ENCODE results near the gene NCKAP5. TPM values are rescaled to one million over a fixed set of nuclear protein-coding genes. Genes with fewer than 3 reads are reported as not detected.

NCKAP5 gene
- total RNA-seq, result 10 to 100 TPM in 1 of 4 donors, 1 to 10 TPM in 3; 2.7 to 11.7 (median 5.6) TPM

GRCh38 chr2:133568172-133568571, at the start of gene NCKAP5:
NCKAP5 (minus strand) TSS chr2:133568463; CDS start chr2:133517526, 50,937 bp downstream.
- Histone ChIP-seq H3K4me1 (peaks cover 0 to 12% (median 3%) of the 10 kb centered on the region in 4 donors), H3K4me3 (peak within 1 kb of the TSS; percentile 4 to 35 (median 16)), H3K27me3 (no peaks in the 10 kb centered on the region), H3K27ac (peak within 1 kb of the TSS; percentile 1 to 58 (median 34)), H3K36me3 (no peaks in the 10 kb centered on the region), H3K9me3 (no peaks in the 10 kb centered on the region)
- DNase-seq (ENCODE audit: low spot score in 2 of 2), result peak in 1 of 2 donors; percentile 27
- WGBS, 2 donors, result 2 to 12% methylated on average over 11 to 12 of the region's 12 CpGs
- TF ChIP-seq EP300 (IDR thresholded peaks at IDR 0.05) (peak in 1 of 2 donors; percentile 10), CTCF (IDR thresholded peaks at IDR 0.05) (peak in 3 of 5 experiments; percentile 11 to 28 (median 17)), POLR2A (IDR thresholded peaks at IDR 0.05) (no peak)

GRCh38 chr2:133609664-133610063, 41.4 kb upstream of the NCKAP5 start:
- H3K27me3 ChIP-seq, result no peaks in the 10 kb centered on the region
- H3K9me3 ChIP-seq, result no peaks in the 10 kb centered on the region
- no peak for TF ChIP-seq CTCF (IDR thresholded peaks at IDR 0.05)
- H3K4me1 ChIP-seq, result no peaks in the 10 kb centered on the region
- H3K4me3 ChIP-seq, result no peak overlapping the region
- H3K27ac ChIP-seq, result no peak overlapping the region
- no peaks in the 10 kb centered on the region for H3K36me3 ChIP-seq
- DNase-seq (ENCODE audit: low spot score in 2 of 2), result no peak

GRCh38 chr2:133608291-133608690, 40.0 kb upstream of the NCKAP5 start:
- Histone ChIP-seq H3K4me1 (no peaks in the 10 kb centered on the region), H3K27ac (no peak overlapping the region), H3K4me3 (no peak overlapping the region), H3K9me3 (no peaks in the 10 kb centered on the region), H3K36me3 (no peaks in the 10 kb centered on the region), H3K27me3 (no peaks in the 10 kb centered on the region)
- no peak for DNase-seq (ENCODE audit: low spot score in 2 of 2)
- WGBS, 2 donors, result 95 to 100% methylated on average over 1 of the region's 1 CpG
- TF ChIP-seq CTCF (IDR thresholded peaks at IDR 0.05) (no peak), POLR2A (IDR thresholded peaks at IDR 0.05) (no peak), EP300 (IDR thresholded peaks at IDR 0.05) (no peak)

GRCh38 chr2:133607679-133608078, 39.4 kb upstream of the NCKAP5 start:
- Histone ChIP-seq H3K27ac (no peak overlapping the region), H3K9me3 (no peaks in the 10 kb centered on the region), H3K4me1 (peaks cover 0 to 6% (median 2%) of the 10 kb centered on the region in 4 donors), H3K27me3 (no peaks in the 10 kb centered on the region), H3K36me3 (no peaks in the 10 kb centered on the region), H3K4me3 (no peak overlapping the region)
- no peak for DNase-seq (ENCODE audit: low spot score in 2 of 2)
- WGBS, 2 donors, result 90 to 97% methylated on average over 1 of the region's 1 CpG
- TF ChIP-seq POLR2A (IDR thresholded peaks at IDR 0.05), result no peak
- TF ChIP-seq CTCF (IDR thresholded peaks at IDR 0.05), result no peak
- no peak for TF ChIP-seq EP300 (IDR thresholded peaks at IDR 0.05)

- DNase-seq (ENCODE audit: low spot score in 2 of 2), result no peak
- H3K4me1 ChIP-seq, result peaks cover 0 to 12% (median 6%) of the 10 kb centered on the region in 4 donors
- WGBS, 2 donors, result 90 to 100% methylated on average over 1 of the region's 1 CpG
Measured at GRCh38 chr2:133606616-133607015, 38.4 kb upstream of the NCKAP5 start.

More at GRCh38 chr2:133606616-133607015, 38.4 kb upstream of the NCKAP5 start:
- Histone ChIP-seq H3K27me3 (no peaks in the 10 kb centered on the region), H3K36me3 (no peaks in the 10 kb centered on the region), H3K4me3 (no peak overlapping the region), H3K27ac (no peak overlapping the region), H3K9me3 (no peaks in the 10 kb centered on the region)
- TF ChIP-seq EP300 (IDR thresholded peaks at IDR 0.05) (no peak), CTCF (IDR thresholded peaks at IDR 0.05) (no peak), POLR2A (IDR thresholded peaks at IDR 0.05) (no peak)
